Activated T-helper 9 cell treated with anti-CD3 and anti-CD28 coated beads, Interleukin-2, amount 50 U/mL, for 16 hours (primary cell): ENCODE results near the gene UBE2J1.
A peak's percentile ranks its signal among the peaks of the same experiment; 100 is the strongest.
"Not testable (repeated sequence)": the region's sequence is repeated elsewhere in the genome, so short reads cannot be mapped to it uniquely, and the experiment has no call there.

Source experiments
- DNase-seq: peaks from one replicate; pipeline ENCODE4 v3.0.0-alpha.2; 2020; ENCODE audit warnings: low read depth

Gene UBE2J1

GRCh38 chr6:89320012-89320559 is 32.4 kb downstream of the UBE2J1 start:
- no peak for DNase-seq

- DNase-seq: no peak
Observed at GRCh38 chr6:89317067-89317466, 35.5 kb downstream of the UBE2J1 start.

- no peak for DNase-seq
Observed at GRCh38 chr6:89315249-89315885, 37.2 kb downstream of the UBE2J1 start, which contains the start of gene GABRR2. TSS of gene GABRR2 (minus strand) at chr6:89315299. CDS start at chr6:89315165, 134 bp downstream.

DNA sequence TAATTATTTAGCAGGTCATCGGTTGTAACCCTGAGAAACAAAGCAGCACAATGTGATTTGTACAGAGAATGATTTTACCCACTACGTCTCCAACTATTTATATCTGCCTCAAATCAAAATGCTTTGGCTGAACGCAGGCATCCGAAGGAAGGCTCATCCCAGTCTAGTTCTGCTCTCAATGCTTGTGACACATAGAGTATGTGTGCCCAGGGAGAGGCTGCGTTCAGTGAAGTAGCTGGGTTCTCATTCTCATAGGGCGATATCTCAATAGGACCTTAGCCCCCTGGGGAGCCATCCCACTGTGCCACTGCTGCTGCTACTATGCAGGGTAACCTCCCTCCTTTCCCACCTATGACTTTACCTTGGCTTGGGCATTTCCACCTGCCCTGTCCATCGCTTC is 37.8 kb downstream of the UBE2J1 start:
- DNase-seq: no peak

GRCh38 chr6:89313006-89313405 is 39.5 kb downstream of the UBE2J1 start:
- no peak for DNase-seq

DNA sequence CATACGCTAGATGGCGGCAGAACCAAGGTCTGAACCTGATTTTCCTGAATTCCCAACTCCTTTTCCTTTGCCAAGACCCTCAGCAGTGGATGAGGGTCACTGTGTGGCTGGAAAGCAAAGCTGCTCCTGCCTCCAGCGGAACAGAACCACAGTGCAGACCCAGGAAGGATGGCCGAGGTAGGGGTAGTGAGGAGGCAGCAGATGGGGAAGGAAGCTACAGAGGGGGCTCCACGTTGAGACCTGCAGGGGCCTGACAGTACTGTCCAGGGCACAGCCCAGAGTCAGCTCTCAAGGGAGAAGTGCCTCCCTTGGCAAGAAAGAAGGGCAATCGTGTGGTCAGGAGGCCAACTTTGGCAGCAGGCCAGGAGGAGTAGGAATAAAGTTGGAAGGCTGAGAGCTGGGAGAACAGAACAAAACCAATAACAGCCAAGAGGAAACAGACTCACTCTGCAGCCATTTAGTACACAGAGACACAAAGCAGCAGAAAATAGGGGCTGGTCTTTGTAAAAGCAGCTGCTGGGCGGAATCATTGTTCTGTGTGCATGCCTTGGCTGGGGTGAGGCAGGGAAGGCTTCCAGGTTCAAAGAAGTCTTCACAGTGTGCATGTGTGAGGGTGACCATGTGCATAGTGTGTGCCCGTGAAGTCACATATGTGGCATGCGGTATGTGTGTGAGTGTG is 40.5 kb downstream of the UBE2J1 start:
- no peak for DNase-seq

DNA sequence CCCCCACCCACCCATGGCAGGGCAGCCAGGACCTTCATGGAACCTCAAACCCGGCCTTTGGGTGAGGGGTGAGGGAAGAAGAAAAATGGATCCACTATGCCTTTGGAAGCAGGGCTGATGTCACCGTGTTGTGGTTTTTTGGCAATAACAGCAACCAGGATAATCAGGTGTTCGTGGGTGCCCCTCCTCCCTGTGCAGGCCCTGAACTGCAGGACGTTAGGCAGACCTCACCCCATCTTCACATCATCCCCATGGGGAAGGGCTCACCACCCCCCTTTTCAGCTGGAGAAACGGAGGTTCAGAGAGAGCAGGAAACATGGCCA is 41.0 kb downstream of the UBE2J1 start:
- DNase-seq: no peak

DNA sequence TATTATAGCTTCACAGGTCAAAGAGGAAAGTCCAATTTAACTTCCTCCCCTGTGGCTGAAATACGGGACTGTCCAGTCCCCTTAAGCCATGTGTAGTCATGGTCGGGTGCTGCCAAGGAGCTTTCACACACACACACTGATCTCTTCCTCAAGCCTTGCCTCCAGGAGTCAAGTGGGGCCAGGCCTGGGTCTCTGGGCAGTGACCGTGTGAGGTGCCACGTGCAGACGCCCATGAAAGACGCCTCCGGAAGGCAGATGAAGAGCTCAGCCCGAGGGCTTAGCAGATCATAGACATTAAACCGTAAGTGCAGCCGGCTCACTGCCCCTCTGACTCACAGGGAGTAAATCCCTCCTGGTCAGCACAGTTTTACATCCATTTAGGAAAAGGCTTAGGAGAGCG is 41.6 kb downstream of the UBE2J1 start:
- no peak for DNase-seq

DNA sequence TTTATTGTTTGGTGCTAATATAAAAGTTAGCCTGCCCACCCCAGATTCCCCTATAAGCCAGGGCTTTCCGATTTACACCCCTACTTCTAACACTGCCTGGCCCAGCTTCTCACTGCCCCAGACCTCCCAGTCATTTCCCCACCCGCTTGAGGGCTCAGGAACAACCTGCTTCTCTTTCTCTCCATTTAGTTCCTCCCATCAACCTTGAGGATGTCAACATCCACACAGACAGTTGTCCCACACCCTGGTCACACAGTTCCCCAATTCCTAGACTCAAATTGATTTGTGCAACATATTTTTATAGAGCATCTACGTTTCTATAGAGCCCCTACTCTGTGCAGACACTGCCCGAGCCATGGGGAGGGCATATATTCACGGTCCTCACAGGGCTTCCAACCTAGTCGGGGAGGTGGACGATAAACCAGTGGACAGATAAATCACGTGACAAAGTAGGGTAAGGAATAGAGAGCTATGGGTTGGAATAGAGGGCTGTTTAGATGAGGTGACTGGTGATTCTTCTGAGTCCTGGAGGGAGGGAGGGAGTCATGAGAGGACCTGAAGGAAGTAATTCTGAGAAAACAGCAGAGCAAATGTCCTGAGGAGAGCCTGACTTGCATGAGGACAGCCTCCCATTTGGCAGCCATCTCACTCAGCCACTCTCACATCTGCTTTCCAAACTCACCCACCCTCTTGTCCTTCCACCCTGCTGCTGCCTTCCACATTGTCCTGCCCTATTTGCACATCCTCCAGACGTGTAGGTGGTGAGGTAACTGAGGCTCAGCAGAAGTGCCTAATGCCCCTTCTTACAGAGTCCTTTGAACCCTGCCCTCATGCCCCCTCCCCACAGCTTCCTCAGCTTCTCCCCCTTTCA is 43.8 kb downstream of the UBE2J1 start:
- no peak for DNase-seq

DNA sequence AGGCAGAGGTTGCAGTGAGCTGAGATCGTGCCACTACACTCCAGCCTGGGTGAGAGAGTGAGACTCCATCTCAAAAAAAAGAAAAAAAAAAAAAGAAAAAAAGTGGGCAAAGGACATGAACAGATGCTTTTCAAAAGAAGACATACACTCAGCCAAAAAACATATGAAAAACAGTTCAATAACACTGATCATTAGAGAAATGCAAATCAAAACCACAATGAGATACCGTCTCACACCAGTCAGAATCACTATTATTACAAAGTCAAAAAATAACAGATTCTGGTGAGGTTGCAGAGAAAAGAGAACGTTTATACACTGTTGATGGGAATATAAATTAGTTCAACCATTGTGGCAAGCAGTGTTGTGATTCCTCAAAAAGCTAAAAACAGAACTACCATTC is 48.0 kb downstream of the UBE2J1 start:
- not testable (repeated sequence) for DNase-seq

- DNase-seq: no peak
Observed at GRCh38 chr6:89302936-89303335, 49.6 kb downstream of the UBE2J1 start.

GRCh38 chr6:89302195-89302770 is 50.2 kb downstream of the UBE2J1 start:
- DNase-seq: no peak

GRCh38 chr6:89301586-89302194 is 50.8 kb downstream of the UBE2J1 start:
- DNase-seq: no peak

DNA sequence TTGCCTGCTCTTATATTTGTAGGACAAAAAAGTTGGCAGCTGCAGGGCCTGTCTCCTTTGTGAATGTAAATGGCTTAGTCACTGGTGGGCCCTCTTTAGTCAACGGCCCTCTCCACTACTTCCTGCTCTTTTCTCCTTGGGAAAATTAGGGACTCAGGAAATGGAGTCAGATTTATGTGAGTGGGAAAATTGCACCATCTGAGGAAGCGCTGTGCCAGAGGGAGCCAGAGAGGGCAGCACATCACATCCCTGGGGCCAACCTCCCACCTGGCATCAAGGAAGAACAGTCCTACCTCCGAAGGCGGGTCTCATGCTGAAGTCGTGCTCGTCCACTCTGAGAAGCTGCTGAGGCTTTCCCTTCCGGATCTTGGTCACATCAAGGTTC is 53.1 kb downstream of the UBE2J1 start:
- no peak for DNase-seq

DNA sequence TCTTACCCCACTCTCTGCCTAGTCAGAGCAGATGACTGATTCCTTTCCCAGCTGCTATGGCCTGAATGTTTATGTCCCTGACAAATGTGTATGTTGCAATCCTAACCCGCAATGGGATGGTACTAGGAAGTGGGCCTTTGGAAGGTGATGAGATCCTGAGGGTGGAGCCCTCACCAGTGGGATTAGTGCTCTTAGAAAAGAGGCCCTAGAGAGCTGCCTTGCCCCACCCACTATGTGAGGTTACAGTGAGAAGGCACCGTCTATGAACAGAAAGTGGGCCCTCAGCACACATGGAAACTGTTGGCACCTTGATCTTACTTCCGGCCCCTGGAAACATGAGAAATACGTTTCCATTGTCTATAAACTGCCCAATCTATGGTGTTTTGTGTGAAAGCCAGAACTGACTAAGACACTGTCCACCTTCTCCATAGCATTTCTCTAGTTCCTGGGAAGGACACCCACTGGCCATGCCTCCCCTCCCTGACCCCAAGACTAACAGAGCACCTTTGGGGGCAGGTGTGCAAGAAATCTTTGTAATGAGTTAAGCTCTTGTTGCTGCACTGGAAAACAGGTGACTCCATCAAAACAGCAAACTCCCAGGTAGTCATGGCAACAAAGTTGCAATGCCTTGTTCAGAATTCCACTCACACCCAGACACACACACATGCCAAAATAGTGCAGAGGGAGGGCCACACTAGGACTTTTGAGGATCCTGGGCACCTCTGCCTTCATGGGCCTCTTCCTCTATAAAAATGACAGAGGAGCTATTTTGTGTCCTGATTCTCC is 53.6 kb downstream of the UBE2J1 start:
- no peak for DNase-seq

DNA sequence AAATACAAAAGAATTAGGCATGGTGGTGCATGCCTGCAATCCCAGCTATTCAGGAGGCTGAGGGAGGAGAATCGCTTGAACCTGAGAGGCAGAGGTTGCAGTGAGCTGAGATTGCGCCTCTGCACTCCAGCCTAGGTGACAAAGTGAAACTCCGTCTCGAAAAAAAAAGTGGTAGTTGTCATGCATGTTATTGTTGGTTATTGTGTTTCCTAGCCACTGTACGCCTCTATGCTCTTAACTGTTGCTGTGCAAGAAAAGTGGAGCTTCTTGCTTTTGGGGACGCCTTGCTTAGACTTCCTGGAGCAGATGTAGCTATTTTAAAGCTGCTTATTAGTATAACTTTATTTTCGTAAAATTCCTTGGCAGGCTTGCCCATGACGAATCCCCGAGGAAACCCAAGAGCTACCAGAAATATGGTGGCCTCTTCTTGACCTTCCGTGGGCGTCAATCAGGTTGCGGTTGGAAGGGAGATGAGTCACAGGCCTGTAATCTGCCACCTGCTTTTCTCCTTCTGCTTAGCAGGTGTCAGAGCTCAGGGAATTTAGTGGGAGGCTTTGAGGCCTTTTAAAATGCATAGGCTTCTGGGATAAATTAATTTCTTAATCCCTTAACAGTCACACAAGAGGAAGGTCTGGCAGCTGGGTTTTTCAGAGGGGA is 54.7 kb downstream of the UBE2J1 start:
- DNase-seq: peak; percentile 51

DNA sequence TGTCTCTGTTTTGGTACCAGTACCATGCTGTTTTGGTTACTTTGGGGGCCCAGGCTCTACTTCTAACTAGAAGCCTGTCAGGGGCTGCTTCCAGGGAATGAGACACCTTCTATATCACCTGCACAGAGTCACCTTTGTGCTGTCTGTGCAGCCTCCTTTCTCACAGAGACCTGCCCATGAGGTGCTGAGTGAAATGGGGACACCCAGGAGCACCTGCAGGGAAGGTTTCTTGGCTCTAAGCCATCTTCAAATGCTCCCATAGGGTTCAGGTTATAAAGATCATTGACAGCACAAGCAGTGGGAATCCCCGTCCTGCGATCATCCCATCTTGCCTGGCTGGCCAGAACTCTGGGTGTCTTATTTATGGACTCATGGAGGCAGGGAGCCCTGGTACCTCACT is 56.5 kb downstream of the UBE2J1 start:
- DNase-seq: no peak

- not testable (repeated sequence) for DNase-seq
Observed at GRCh38 chr6:89295116-89295515, 57.4 kb downstream of the UBE2J1 start.

DNA sequence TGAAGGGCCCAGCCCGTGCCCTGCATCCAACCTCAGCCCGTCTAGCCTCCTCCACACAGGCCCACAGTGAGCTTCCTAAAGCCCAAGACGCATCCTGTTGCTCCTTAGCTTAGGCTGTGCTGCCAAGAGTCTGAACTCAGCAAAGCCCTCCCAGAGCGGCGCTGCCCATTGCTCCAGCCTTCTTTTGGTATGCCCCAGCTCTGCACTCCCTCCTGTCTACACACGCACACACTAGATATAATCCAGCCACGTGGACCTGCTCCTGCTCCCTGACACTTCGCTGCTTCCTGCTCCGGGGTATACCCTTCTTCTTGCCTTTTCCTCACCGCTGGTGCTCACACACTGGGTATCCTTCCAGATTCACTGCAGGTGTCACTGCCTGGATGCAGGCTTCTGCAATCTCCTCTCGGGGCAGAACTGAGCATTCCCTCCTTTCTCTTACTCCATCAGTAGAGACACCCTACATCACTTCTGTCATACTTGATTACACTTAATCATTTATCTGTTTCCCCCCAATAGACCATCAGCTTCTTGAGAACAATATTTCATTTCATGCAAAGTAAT is 61.2 kb downstream of the UBE2J1 start:
- no peak for DNase-seq
